Erythroblast (primary cell): ENCODE data around the gene KCNH8.

ENCODE experiments used
- GATA1 ChIP-seq: IDR thresholded peaks from 2 replicates; pipeline ENCODE4 v1.6.1; 2011; ENCODE audit warnings: low read depth, mild to moderate bottlenecking, control low read depth, low read length, moderate library complexity
- POLR2A ChIP-seq: IDR thresholded peaks from 2 replicates; pipeline ENCODE4 v1.6.1; 2011; ENCODE audit warnings: mild to moderate bottlenecking, low read length

DNA sequence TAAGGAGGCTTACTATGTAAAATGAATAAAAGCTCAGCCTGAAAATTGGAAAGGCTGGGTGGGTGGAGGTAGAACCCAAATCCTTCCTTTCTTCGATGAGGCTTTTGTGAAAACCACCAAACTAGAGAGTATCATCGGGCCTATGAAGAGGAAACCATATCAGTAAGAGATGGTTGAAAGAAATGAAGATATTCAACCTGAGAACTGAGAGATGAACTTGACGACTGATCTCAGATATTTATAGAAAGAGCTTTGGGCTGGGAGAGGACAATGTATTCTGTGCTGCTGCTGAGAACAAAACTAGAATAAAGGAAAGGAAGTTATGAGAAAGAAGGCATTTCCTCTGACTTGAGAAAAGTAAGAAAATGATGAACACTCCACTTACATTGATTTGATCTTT is 236.6 kb downstream of the KCNH8 start:
- TF ChIP-seq POLR2A (no peak), GATA1 (no peak)
